Muscle layer of colon (tissue), 2 donors: ENCODE data around the gene ANO8.

Experiments used
- H3K27ac ChIP-seq: one replicate; pipeline ENCODE4 v1.7.0; 2013; ENCODE audit warnings: low read depth, mild to moderate bottlenecking, low read length, moderate library complexity
- H3K27me3 ChIP-seq, 2 donors: one replicate each; pipeline ENCODE4 v1.7.0; 2013; ENCODE audit warnings: low read length in 2 of 2, mild to moderate bottlenecking in 2 of 2; ENCODE audit not compliant: insufficient read depth in 2 of 2, control insufficient read depth in 1 of 2
- H3K36me3 ChIP-seq: one replicate; pipeline ENCODE4 v1.7.0; 2013; ENCODE audit warnings: mild to moderate bottlenecking, low read length; ENCODE audit not compliant: insufficient read depth
- H3K4me1 ChIP-seq: one replicate; pipeline ENCODE4 v1.7.0; 2013; ENCODE audit warnings: mild to moderate bottlenecking, low read length; ENCODE audit not compliant: insufficient read depth
- H3K4me3 ChIP-seq, 2 donors: one replicate each; pipeline ENCODE4 v1.7.0; 2013; ENCODE audit warnings: low read length in 2 of 2, low read depth in 1 of 2, mild to moderate bottlenecking in 1 of 2, moderate library complexity in 1 of 2
- H3K9ac ChIP-seq: one replicate; pipeline ENCODE4 v1.7.0; 2013; ENCODE audit warnings: low read length
- H3K9me3 ChIP-seq: one replicate; pipeline ENCODE4 v1.7.0; 2013; ENCODE audit warnings: mild to moderate bottlenecking, low read length
- donor health status: abdominal sarcoma.
- donor health status: Adenocarcinoma of cecum.

The ANO8 gene

DNA sequence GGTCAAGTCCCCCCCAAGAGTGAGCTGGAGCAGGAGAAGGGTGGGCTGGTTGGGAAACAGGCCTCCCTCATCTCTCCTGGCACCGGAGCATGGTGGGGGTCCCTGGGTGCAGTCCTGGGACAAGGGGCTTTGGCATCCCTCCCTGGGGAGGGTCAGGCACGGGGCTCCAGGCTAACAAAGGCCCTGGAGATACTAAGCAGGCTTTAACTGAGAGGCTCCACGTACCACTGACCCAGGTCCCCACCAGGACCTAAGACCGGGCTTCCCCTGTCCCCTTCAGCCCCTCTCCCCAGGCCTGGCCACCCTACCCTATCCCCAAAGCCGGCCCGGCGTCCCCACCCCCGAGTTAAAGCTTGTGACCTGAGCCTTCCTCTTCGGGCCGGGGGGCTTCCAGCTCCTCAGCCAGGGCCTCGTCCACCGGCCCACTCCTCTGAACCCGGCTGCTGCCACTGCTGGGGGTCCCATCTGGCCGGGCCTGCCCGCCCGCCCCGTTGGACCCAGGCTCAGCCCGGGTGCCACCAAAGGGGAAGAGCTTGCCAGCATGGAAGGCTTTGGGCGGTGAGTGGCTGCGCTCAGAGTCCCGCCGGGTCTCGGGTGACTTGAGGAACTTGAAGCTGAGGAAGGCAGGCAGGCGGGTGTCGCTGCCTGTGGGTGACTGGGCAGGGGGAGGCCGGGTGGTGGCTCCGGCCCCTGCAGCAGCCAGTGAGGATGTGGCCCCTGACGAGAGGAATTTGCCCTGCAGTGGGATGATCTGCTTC lies 10.1 kb downstream of the ANO8 start:
- Histone ChIP-seq H3K4me3 (no peak overlapping the region), H3K4me1 (no peaks in the 10 kb centered on the region), H3K27me3 (peaks cover 0 to 13% of the 10 kb centered on the region in 2 donors), H3K9ac (no peak overlapping the region), H3K36me3 (peaks cover 13% of the 10 kb centered on the region), H3K27ac (no peak overlapping the region), H3K9me3 (no peaks in the 10 kb centered on the region)

- Histone ChIP-seq H3K9me3 (no peaks in the 10 kb centered on the region), H3K4me3 (no peak overlapping the region), H3K36me3 (peaks cover 13% of the 10 kb centered on the region), H3K9ac (no peak overlapping the region), H3K27ac (no peak overlapping the region), H3K27me3 (peaks cover 0 to 7% of the 10 kb centered on the region in 2 donors), H3K4me1 (no peaks in the 10 kb centered on the region)
These were observed 10.7 kb downstream of the ANO8 start for GRCh38 chr19:17323964-17324332.

DNA sequence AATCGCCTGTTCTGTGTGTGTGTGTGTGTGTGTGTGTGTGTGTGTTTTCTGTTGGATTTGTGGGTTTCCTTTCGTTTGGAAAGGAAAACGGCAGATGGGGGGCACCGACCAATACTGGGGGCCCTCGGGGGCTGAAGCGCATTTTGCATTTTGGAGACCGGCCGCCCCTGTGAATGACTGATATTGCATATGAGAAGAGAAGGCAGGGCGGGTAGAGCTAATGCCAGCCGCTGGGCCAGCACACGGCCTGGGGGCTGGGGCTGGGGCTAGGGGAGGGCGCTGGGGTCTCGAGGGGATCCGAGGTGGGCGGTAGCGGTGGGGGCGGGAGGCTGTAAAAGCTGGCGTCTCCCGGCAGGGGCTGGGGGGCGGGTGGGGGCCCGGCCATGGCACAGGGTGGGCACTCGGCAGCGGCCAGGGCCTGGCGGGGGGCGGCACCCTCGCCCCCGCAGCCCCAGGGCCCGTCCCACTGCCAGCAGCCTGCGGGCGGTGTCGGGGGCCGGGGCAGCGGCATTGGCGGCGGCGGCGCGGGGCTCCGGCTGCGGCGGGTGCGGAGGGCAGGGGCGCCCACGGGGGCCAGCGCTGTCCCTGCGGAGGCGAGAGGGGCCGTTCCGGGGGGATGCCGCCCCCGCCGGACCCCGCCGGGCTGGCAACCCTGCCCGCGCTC lies 11.2 kb downstream of the ANO8 start:
- H3K9ac ChIP-seq: no peak overlapping the region
- no peak overlapping the region for H3K4me3 ChIP-seq
- no peaks in the 10 kb centered on the region for H3K4me1 ChIP-seq
- peaks cover 13% of the 10 kb centered on the region for H3K36me3 ChIP-seq
- H3K27me3 ChIP-seq: peaks cover 0 to 4% of the 10 kb centered on the region in 2 donors
- H3K9me3 ChIP-seq: no peaks in the 10 kb centered on the region
- H3K27ac ChIP-seq: no peak overlapping the region

DNA sequence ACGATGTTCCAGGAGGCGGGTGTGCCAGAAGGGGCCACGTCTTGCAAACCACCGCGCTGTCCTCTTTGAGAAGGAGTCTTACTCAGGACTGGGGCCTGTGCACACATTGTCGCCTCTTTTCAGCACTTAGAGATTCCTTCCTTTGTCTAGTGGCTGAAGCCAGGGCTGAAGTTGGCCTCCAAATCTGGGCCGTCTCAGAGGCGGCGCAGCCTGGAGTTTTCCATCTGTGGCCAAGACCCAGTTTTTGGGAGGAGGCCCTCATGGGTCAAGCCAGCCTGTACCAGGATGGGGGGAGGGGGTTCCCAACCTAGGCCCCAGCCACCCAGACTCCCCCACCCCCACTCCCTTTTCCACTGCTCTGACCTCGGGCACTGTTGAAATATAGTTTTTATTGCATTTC lies 11.8 kb downstream of the ANO8 start:
- H3K27me3 ChIP-seq: peaks cover 0 to 4% of the 10 kb centered on the region in 2 donors
- peaks cover 13% of the 10 kb centered on the region for H3K36me3 ChIP-seq
- no peaks in the 10 kb centered on the region for H3K4me1 ChIP-seq
- H3K9ac ChIP-seq: no peak overlapping the region
- no peak overlapping the region for H3K27ac ChIP-seq
- no peak overlapping the region for H3K4me3 ChIP-seq
- H3K9me3 ChIP-seq: no peaks in the 10 kb centered on the region

DNA sequence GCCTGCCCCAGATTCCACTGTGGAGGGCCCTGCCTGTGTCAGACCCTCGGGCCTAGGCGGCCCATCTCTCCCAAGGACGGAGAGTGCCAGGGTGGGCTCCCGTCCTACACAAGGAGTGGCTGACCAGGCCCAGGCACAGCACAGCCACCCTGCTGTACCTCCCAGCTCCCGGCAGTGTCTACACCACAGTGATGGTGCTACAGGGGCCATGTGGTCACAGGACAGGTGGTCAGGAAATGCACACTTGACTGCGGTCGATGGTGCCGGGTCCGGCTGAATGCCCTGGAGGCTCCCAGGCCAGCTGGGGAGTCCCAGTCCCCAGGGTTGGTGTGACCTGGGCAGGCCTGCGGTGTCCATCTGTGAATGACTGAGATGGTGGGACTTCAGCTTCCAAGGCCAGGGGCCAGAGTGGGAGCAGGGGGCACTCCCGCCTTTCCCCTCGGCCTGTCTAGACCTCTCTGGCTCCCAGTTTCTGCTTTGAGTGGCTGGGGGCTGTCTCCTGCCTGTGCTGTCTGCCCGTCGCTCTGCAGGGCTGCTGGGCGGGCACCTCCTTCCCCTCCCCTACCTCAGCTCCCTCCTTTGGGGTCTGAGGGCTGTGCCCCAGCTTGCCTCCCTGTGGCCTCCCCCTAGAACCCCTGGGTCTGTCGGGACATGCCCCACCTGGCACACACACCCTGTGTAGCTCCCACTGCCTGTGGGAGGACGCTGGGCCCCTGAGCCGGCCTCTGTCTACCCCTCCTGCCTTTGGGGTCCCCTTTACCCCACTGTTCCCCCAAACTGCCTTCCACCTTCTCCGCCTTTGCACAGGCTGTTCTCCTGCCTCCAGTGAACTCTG lies 12.8 kb downstream of the ANO8 start:
- Histone ChIP-seq H3K36me3 (peaks cover 13% of the 10 kb centered on the region), H3K9ac (no peak overlapping the region)

DNA sequence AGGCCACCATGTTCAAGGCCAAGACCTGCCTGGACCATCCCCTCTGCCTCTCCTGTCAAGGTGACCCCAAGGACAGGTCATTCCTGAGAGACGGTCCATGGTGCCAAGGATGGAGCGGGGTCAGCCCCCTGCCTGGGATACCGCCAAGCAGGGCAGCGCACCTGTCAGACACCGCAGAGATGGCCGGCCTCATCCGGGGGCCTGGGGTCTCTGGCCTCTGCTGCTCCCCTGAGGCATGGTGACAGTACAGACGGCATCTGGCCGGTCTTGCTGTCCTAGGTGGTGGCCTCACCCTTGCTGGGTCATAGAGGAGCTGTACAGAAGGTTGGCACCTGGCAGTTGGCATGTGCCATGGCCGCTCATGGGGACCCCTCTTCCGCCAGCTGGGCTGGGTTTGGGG lies 14.2 kb downstream of the ANO8 start:
- Histone ChIP-seq H3K36me3 (peaks cover 19% of the 10 kb centered on the region), H3K27me3 (peaks cover 0 to 4% of the 10 kb centered on the region in 2 donors), H3K4me3 (no peak overlapping the region), H3K27ac (no peak overlapping the region), H3K9ac (no peak overlapping the region), H3K9me3 (no peaks in the 10 kb centered on the region), H3K4me1 (no peaks in the 10 kb centered on the region)

More for the DNA sequence above, 12.8 kb downstream of the ANO8 start:
- Histone ChIP-seq H3K27me3 (peaks cover 0 to 4% of the 10 kb centered on the region in 2 donors), H3K27ac (no peak overlapping the region), H3K4me1 (no peaks in the 10 kb centered on the region), H3K9me3 (no peaks in the 10 kb centered on the region), H3K4me3 (no peak overlapping the region)

GRCh38 chr19:17319473-17320238 lies 15.0 kb downstream of the ANO8 start:
- no peak overlapping the region for H3K9ac ChIP-seq
- H3K4me3 ChIP-seq: no peak overlapping the region
- H3K27me3 ChIP-seq: peaks cover 0 to 4% of the 10 kb centered on the region in 2 donors
- H3K27ac ChIP-seq: no peak overlapping the region
- peaks cover 20% of the 10 kb centered on the region for H3K36me3 ChIP-seq
- no peaks in the 10 kb centered on the region for H3K4me1 ChIP-seq
- no peaks in the 10 kb centered on the region for H3K9me3 ChIP-seq

DNA sequence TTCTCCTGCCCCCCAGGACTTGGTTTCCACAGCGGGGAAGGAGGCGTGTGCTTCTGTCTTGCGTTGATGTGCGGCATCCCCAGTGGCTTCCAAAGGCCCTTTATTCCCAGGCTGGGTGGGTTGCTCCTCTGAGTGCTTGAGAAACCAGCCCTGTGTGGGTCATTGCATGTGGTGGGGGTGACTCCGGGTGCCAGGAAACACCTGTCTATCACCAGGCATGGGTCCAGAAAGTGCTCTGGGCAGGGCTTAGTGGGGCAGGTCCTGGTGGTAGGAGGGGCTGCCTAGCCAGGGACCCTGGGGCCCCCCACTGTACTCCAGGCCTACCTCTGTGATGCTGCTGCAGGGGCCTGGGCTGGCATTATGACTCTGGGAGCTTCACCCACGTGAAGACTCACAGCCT lies 15.7 kb downstream of the ANO8 start:
- Histone ChIP-seq H3K4me1 (no peaks in the 10 kb centered on the region), H3K9ac (no peak overlapping the region), H3K9me3 (no peaks in the 10 kb centered on the region), H3K4me3 (no peak overlapping the region), H3K27me3 (peaks cover 0 to 4% of the 10 kb centered on the region in 2 donors), H3K36me3 (peaks cover 27% of the 10 kb centered on the region), H3K27ac (no peak overlapping the region)

- Histone ChIP-seq H3K4me3 (no peak overlapping the region), H3K9ac (no peak overlapping the region), H3K9me3 (no peaks in the 10 kb centered on the region), H3K4me1 (peaks cover 17% of the 10 kb centered on the region), H3K27me3 (no peaks in the 10 kb centered on the region), H3K27ac (no peak overlapping the region), H3K36me3 (peaks cover 19% of the 10 kb centered on the region)
These were observed 20.6 kb downstream of the ANO8 start for GRCh38 chr19:17314007-17314593.

GRCh38 chr19:17312189-17313113 lies 22.2 kb downstream of the ANO8 start:
- H3K4me1 ChIP-seq: peaks cover 20% of the 10 kb centered on the region
- H3K9me3 ChIP-seq: no peaks in the 10 kb centered on the region
- H3K36me3 ChIP-seq: peaks cover 19% of the 10 kb centered on the region
- H3K27ac ChIP-seq: no peak overlapping the region
- no peak overlapping the region for H3K4me3 ChIP-seq
- H3K9ac ChIP-seq: no peak overlapping the region
- H3K27me3 ChIP-seq: no peaks in the 10 kb centered on the region
